NCI-H460 (cell line): Measurements from ENCODE around the gene TRAM2. TPM values are rescaled to one million over a fixed set of nuclear protein-coding genes. Genes with fewer than 3 reads are reported as not detected.

Source experiments
- DNase-seq: peaks from one replicate; pipeline ENCODE4 v3.0.0-alpha.2; 2016; ENCODE audit warnings: low read depth; ENCODE audit errors: extremely low read depth
- total RNA-seq: library from RNA; depleted of rRNA; stranded (reverse); fragments of >200 nt; shearing (Covaris generic); gene quantifications from 2 replicates; pipeline ENCODE4 v1.2.3, GENCODE V29; 2014

TRAM2 gene
- total RNA-seq, 1 experiment from 2014 or later: 12.1 TPM

DNA sequence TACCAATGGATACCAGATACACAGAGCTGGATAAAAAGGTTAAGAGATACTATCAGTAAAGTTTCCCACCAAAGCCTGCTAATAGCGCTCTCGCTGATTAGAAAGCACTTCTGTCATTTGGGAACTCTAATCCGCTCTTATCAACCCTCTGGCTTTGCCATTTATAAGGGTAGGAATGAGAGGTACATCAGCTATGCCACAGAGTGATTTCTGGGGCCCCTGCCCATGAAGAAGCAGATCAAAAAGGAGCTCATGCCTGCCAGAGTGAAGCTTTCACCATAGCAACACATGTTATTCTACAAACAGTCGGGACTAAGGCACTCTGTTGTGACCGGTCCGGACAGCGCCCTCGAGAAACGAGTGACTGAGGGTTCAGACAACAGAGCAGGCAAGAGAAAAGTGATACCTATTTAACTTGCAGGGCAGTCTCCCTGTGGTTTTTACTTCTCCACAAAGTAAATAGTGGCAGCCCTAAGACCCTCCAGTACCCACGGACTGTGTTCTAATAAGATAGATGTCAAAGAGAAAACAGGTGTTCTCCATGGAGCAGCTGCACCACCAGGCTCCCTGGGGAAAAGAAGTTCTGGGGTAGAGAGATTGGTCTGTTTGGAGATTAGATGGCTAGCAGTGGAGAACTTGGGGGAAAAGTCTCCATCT lies 5.6 kb downstream of the TRAM2 start:
- no peak for DNase-seq

DNA sequence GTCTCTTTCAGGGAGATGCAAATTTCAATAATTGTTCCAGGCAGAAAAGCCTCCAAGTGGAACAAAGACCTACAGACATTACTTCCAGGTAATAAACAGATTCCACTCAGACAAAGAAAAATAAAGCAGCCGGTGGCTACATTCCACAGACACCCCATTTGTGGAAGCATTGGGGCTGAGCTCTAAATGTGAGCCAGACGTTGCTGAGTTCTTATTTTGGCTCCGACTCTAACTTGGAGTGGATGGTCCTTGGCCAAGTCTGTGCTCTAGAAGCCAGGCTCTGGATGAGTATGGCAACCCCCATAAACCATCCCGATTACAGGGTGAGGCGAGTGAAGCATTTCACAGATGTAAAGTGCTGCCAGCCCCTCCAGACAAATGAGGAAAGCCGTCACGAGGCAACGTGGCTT lies 6.6 kb downstream of the TRAM2 start:
- no peak for DNase-seq

DNA sequence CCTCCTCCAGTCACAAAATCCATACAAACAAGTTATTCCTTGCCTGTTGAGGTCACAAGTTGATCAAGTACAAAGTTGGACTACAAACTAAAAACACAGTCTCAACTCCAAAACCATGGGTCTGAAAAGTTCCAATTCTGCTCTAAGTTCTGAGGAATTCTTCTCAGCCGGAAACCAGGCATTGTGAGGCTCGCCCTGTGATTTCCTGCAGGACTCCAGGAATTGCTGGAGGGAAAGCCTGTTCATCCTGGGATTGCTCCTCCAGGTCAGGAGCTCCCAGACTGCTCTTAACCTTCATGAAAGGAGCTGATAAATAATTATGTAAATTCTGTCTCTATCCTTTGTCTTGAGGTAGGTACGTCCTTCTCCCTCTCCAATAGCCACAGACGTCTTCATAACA lies 8.5 kb downstream of the TRAM2 start:
- no peak for DNase-seq

DNA sequence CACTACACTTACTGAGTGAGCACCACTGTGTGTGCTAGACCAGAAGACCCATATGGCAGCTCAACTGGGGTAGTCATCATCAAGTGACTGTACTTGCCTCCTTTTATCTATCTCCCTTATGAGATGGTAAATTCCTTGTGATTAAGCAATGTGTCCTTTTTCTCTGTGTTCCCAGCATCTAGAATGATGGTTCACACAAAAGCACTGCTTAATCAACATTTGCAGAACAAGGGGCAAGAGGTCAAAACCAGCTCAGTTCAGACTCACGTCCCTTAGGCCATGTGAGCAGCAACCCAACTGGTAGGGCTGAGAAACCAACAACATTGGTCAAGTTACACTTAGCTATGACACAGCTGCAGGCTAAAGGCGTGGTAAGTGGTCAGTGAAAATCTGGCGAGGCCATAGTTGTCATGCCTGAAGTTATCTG lies 10.0 kb downstream of the TRAM2 start:
- no peak for DNase-seq

DNA sequence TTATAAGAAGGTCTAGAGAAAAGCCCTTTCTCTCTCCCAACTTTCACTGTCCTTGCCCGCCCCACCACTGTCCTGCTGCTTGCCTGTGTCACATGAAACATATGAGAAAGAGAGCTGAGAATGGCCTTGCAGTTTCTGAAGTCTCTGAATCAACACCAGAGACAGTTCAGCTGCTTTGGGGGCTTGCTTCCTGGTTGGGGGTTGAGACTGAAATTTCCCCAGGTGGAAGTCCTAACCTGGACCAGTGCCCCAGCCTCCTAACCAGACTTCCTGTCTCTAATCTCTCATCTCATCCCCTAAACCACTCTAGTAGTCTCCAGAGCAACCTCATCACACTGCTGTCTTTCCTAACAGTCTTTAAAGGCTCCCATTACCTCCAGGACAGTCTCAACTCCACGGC lies 10.7 kb downstream of the TRAM2 start:
- no peak for DNase-seq

DNA sequence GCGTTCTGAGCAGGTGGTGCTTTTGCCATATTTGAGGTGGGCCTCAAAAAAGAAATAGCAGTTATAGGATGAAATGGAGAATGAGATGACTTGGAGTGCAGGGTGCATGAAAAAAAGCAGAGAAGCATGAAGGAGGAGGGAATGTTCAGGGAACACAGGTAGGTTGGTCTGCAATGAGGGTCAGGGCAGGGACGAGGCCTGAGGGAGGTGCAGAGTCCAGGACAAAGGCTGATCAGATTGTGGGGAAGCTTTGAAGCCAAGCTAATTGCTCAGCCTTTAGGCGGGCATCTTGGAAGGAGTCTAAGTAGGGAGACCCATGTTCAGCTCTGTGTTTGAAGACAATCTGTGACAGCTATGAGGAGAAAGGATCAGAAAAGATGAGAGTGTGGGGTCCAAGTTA lies 12.0 kb downstream of the TRAM2 start:
- DNase-seq: no peak

DNA sequence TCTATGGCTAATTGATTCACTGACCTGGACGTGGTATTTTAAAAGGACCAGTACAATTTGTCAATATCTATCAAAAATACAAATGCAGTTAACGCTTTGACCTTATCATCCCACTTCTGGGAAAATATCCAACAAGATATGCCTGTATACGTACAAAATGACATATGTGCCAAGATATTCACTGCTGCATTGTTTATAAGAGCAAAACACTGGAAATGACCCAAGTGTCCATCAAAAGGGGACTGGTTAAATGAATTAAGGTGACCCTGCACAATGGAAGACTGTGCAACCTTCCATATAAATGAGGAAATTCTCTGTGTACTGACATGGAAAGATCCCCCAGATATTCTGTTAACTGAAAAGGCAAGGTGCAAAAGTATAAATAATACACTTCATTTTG lies 13.9 kb downstream of the TRAM2 start:
- no peak for DNase-seq

DNA sequence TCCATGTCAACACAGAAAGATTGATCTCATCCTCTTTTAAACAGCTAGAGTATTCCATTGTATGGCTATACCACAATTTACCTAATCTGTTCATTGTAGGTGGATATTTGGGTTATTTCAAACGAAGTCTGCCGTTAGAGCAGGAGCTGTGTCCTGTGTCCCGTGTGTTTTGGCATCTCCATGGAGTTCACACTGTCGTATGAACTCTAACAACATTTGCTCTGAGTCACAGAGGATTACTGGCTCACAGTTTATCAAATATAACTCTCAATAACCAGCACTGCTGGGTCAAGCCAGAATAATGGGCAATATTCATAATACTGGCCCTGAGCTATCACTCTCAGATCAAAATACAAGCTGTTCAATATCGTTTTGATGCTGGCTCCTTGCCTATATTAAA lies 16.4 kb downstream of the TRAM2 start:
- DNase-seq: no peak

DNA sequence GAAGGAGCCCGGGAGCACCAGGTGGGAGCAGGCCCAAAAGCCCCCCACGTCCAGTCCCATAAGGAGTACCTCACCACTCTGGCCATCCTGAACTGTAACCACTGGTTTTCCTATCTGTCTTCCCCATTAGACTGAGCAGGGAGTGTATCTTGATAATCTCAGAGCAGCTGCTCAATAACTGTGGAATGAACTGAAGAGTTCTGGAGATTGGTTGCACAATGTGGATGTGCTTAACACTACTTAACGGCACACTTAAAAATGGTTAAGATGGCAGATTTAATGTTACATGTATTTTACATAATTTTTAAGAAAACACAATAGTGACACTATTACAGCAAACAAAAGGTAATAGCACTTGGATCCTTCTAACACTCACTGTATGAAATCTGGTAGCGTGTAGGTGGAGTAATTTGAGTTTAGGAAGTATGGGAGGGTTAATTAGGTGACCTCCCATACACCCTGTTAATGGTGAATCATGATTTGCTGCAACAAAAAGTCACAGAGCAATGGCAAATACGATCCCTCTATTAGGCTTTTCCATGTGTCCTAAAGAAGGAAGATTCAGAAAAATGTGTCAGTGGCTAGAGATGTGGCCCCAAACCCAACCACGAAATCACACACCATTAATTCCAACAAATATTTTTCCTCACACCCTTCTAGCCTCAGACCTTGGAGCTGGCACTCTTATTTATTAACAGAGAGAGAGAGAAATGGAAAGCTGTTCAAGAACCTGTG lies 18.4 kb downstream of the TRAM2 start:
- DNase-seq: no peak

DNA sequence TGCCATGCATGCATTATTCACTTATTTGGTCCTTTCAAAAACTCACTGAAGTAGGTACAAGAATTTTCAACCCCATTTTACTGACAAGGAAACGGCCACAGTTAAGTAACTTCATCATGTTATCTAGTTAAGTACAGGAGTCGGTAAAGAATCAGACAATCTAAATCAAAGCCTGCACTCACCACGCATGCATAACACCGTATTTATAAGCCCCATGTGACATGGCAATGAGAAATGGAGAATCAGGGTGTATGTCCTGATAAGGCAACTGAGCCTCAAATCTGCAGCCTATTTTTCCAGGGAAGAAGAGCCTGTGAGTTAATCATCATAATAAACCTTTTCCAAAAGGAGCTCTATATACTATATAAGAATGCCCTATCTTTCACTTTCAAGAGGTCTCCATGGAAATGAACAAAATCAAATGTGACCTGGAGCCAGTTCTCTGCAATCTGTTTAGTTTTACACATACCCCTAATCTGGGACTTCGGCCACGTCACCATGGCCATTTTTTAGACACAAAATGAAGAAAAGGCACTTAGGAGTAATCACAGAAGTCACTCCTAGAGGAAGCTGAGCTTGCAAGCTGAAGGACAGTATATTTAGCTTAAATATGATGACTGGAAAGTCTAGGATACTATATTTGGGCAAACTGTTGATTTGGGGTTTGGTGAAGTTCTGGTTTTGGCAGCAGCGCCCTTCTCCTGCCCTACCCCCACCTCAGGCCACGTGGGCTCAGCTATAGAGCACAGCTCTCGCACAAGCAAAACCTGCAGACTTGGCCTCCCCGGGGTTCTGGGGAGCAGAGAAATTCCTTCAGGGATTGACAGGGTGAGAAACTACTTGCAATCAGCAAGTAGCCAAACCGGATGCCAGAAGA lies 19.2 kb downstream of the TRAM2 start:
- no peak for DNase-seq

DNA sequence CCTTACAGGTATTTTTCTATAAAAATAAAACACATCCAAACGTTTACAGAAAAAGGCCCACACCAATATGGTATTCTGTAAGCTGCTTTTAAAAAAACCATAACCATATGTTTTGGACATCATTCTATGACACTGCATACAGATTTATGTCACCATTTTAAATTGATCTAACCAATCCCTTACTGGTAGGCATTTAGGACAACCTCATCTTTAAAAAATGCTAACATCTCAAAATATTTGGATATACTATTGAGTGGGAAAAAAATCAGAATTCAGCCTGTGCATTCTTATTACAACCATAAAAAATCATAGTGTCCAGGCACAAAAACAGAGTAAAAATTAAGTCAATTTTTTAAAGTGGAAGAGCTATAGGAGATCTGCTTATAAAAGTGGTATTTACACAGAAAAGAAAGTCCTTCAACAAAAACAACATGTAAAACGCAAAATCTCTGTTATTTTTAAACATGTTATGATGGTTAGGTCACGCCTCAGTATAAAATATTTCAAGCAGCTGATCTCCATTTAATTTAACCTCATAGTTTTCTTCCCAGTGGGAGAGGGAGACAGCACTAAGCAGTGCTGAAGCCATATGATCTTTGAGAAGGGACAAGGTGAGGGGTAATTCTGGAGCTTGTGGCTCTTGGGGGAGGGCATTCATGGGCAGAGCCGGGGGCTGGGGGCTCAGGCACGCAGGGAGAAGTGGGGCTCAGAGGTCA lies 21.2 kb downstream of the TRAM2 start:
- DNase-seq: no peak

DNA sequence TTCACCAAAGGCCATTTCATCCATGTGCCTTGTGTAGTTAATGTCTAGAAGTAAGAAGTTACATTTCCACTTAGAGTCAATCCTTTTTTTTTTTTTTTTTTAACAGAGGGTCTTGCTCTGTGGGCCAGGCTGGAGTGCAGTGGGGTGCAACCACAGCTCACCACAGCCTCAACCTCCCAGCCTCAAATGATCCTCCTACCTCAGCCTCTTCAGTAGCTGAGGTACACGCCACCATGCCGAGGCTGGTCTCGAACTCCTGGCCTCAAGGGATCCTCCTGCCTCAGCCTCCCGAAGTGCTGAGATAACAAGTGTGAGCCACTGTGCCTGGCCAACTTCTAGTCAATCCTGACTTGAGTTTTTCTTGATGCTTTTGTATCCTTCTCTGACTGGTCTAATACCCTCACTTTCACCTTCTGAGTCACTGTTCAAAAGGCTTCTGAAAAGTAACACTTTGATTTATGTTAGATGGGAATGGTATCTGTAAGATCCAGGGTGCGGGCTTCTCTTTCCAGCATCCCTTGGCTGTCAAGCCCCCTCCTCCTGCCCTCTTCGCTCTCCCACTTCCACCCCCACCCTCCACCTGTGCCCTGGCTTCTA lies 22.1 kb downstream of the TRAM2 start:
- DNase-seq: no peak

DNA sequence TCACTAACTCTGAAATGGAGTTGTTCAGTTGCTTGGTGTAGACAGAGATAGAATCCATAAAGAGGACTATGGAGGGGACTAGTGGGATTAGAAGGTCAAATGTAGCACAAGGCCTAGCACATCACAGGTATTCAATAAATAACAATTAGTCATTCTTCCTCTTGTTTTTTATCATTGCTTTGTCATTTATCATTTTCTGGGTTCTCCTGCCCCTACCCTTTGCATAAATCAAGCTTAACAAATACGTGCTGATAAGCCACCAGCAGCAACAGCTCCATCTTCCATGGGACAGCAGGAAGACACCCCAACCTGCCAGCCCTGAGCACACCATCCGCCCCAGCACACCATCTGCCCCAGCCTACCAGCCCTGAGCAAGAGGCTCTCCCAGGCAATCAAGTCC lies 23.1 kb downstream of the TRAM2 start:
- DNase-seq: no peak

DNA sequence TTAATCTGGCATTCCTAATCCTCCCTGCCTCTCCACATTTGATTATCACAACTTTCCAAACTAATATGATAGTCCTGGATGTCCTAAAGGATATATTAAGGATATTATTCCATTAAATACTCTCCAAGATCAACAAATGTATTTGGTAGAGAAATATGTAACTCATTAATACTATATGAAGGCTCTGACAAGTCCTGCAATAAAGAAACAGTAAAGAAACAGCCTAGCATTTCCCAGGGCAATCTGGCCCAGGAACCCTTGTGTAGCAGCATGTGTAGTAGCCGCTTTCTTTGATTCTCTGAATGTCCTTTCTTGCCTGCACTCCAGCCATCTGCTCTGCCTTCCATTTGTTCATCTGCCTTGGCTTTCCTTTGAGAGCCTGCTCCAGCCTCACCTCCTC lies 23.7 kb downstream of the TRAM2 start:
- DNase-seq: no peak

DNA sequence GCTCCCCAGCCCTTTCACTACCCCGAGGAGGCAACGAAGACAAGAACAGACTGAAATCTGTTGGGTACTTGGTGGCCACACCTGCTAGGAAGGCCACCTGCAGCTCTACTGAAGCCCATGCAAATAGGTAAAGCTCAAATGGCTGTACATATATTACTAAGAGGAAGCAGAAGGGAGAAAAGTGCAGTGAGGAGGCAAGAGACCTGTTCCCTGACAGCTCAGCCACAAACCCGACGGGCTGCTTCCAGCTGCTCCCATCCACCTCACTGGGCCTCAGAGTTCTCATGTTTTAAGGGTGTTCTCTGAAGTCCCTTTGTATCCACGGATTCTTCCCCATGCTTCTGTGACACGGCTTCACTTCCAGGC lies 24.6 kb downstream of the TRAM2 start:
- no peak for DNase-seq

DNA sequence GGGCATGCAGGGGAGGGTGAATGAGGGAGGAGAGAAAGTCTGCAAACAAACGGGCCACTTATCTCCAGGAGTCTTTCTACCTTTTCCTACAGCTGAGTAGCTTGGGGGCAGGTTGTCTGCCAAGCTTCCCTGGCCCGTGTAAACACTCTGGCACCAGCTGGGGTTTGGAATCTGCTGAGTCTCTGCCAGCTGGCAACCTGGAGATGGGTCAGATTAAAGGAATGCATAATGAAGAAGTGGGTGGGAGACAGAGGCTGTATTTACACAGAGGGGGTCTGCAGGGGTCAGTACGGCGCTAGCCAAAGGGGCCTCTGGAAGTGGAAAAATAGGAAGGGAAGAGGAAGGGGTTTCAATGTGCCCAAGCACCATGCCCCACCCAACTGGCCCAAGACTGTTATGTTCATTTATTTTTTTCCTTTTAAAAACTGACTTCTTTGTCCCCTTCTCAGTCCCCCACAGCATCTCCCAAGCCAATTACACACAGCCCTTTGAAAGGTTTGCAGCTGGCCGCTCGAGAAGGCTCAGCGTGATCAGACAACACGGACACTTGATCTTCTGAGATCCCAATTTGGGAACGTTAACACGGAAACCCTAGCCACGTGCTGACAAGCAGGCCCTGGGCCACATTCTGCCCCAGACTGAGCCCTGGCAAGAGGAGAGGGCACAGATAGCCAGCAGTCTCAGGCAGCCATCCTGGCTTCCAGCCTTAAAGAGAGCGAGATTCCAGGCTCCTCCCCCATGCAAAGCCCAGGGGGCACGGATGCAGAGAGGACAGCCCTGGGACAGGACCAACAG lies 25.2 kb downstream of the TRAM2 start:
- DNase-seq: no peak

DNA sequence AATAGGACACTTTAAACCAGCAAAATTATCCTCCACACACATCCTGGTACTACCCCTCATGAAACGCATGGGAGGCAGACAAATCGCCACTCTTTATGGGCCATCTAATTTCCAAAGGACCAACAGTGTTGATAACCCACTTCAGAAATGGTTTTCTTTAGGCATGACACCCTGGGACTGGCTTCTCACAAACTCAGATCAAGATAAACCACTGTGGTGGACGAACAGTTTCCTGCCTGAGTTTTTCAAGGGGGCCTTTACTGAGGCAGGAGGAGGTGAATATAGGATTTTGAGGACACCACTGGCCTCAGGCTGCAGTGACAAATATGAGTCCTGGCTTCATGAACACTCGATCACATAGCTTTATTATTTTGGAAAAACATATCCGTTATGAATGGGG lies 26.0 kb downstream of the TRAM2 start:
- DNase-seq: no peak

DNA sequence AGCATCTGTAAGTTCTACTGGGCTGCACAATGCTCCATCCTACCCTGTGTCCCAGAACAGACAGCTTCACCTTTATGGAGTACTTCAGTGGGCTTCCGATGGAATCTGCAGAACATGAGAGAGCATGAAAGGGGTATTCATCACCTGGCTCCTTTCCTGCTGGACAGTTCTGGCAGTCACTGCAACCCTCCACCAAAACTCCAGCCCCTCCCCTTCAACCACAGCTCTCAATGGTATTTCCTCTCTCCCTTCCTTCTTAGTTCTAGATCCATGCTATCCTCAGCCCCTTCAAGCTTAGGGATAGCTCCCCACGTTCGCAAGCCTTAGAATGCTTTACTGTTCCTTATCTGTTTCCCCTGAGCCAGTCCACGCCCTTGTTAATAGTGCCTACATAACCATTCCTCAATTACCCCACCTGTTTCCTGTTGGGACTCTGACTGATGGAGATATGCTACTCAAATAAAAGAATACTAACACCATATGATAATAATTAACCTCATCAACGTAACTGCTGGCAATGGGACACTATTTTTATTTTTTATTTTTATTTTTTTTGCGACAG lies 26.8 kb downstream of the TRAM2 start:
- no peak for DNase-seq

DNA sequence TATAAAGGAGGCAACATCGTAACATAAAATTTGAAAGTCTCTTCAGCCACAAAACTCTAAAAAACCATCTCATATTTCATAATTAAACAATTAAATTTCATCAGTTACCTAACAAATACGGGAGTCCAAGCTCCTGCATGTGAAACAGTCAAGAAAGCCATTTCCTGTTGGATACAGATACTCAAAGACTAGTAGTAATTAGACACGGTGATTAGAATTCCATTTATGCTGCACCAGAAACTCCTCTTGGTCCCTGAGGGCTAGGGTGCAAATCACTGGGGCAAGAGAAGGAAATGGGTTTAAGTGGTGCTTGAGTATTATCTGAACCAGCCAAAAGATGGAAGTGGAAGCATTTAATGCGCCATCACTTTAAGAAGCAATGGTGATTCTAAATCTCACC lies 27.4 kb downstream of the TRAM2 start:
- DNase-seq: no peak

DNA sequence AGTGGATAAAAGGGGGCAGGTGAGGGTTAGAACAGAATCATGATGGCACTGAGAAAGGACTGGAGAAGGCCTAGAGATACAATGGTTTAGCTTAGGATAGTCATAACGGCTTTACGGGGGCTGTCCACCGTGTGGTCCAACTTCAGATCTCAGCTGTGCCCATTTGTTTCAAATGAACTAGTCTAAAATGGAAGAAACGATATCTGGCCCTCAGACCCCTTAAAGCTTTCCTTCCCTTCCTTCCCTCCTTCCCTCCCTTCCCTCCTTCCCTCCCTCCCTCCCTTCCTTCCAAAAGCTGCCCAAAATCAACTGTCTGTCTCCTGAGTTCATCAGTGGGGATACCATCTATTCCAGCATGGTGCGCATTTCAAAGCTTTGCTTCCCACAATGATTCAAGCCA lies 27.9 kb downstream of the TRAM2 start:
- DNase-seq: no peak
